NCI-H526 (cell line): ENCODE measurements around the gene PPP2R5D.
A peak's percentile ranks its signal among the peaks of the same experiment; 100 is the strongest.
"Not testable (repeated sequence)": the region's sequence is repeated elsewhere in the genome, so short reads cannot be mapped to it uniquely, and the experiment has no call there.

Experiments used
- DNase-seq, 2 experiments: peaks; one replicate each; lab custom pipeline; 2025; lab: John Stamatoyannopoulos, UW

PPP2R5D gene

GRCh38 chr6:43032326-43032725 is 48.0 kb downstream of the PPP2R5D start:
- no peak for DNase-seq

- DNase-seq = no peak
Observed at GRCh38 chr6:43033496-43034189, 49.3 kb downstream of the PPP2R5D start.

GRCh38 chr6:43034190-43034525 is 49.8 kb downstream of the PPP2R5D start:
- DNase-seq = no peak

- DNase-seq = no peak
Observed at GRCh38 chr6:43035495-43036194, 51.3 kb downstream of the PPP2R5D start.

GRCh38 chr6:43036712-43037111 is 52.3 kb downstream of the PPP2R5D start:
- no peak for DNase-seq

- no peak for DNase-seq
Observed at GRCh38 chr6:43037197-43037596, 52.8 kb downstream of the PPP2R5D start.

- no peak for DNase-seq
Observed at GRCh38 chr6:43037706-43038105, 53.3 kb downstream of the PPP2R5D start.

GRCh38 chr6:43038727-43039126 is 54.4 kb downstream of the PPP2R5D start:
- no peak for DNase-seq

GRCh38 chr6:43040542-43041257 is 56.3 kb downstream of the PPP2R5D start:
- DNase-seq = no peak

GRCh38 chr6:43041475-43041874 is 57.1 kb downstream of the PPP2R5D start:
- DNase-seq = not testable (repeated sequence)

- DNase-seq = no peak
Observed at GRCh38 chr6:43043310-43043709, 58.9 kb downstream of the PPP2R5D start.

- no peak for DNase-seq
Observed at GRCh38 chr6:43045371-43045930, 61.1 kb downstream of the PPP2R5D start.

GRCh38 chr6:43047998-43048397 is 63.6 kb downstream of the PPP2R5D start:
- DNase-seq = no peak

- no peak for DNase-seq
Observed at GRCh38 chr6:43050981-43051380, 66.6 kb downstream of the PPP2R5D start.

- DNase-seq = no peak
Observed at GRCh38 chr6:43052225-43052841, 68.0 kb downstream of the PPP2R5D start.

GRCh38 chr6:43052842-43053544 is 68.6 kb downstream of the PPP2R5D start:
- peak in 1 of 2 experiments; percentile 51 for DNase-seq

GRCh38 chr6:43053545-43054205 is 69.3 kb downstream of the PPP2R5D start, which contains the start of gene CUL7:
Gene CUL7, minus strand, starts transcription at chr6:43053851. Its CDS starts 1,063 bp downstream, at chr6:43052788.
- DNase-seq = peak; percentile 88 to 96

GRCh38 chr6:43054206-43054943 is 70.0 kb downstream of the PPP2R5D start:
- no peak for DNase-seq

GRCh38 chr6:43055966-43056365 is 71.6 kb downstream of the PPP2R5D start:
- no peak for DNase-seq

- DNase-seq = no peak
Observed at GRCh38 chr6:43058531-43058930, 74.2 kb downstream of the PPP2R5D start.
